CD8-positive, alpha-beta memory T cell (primary cell): ENCODE data around the gene SESN3. TPM values are rescaled to one million over a fixed set of nuclear protein-coding genes. Genes with fewer than 3 reads are reported as not detected.

Experiments
- CTCF ChIA-PET: fragments of 350-600 bp; sonication (Branson Sonifier 250); formaldehyde crosslinking; loops from one replicate; lab custom pipeline; 2021; ENCODE audit warnings: antibody characterized with exemption; lab: Charles Lee
- POLR2A ChIA-PET: fragments of 350-600 bp; sonication (Branson Sonifier 250); formaldehyde crosslinking; loops from one replicate; lab custom pipeline; 2021; ENCODE audit warnings: antibody characterized with exemption; lab: Charles Lee
- DNase-seq, 5 donors: peaks; one replicate each; pipeline versions ENCODE4 v3.0.0 to v3.0.0-alpha.2; 2020 to 2022; ENCODE audit warnings: mixed read lengths in 1 of 5
- H3K27ac ChIP-seq: one replicate; pipeline ENCODE4 v1.7.0; 2013; ENCODE audit warnings: low read depth, mild to moderate bottlenecking, low read length, moderate library complexity
- H3K27me3 ChIP-seq: 2 replicates; pipeline ENCODE4 v1.7.0; 2013; ENCODE audit warnings: low read length, mild to moderate bottlenecking; ENCODE audit not compliant: insufficient read depth, poor library complexity, severe bottlenecking
- H3K36me3 ChIP-seq: 2 replicates; pipeline ENCODE4 v1.7.0; 2013; ENCODE audit warnings: mild to moderate bottlenecking, low read length, moderate library complexity; ENCODE audit not compliant: insufficient read depth
- H3K4me1 ChIP-seq: 2 replicates; pipeline ENCODE4 v1.7.0; 2013; ENCODE audit warnings: mild to moderate bottlenecking, low read length, moderate library complexity; ENCODE audit not compliant: insufficient read depth
- H3K4me3 ChIP-seq: 2 replicates; pipeline ENCODE4 v1.7.0; 2013; ENCODE audit warnings: mild to moderate bottlenecking, low read length
- H3K9me3 ChIP-seq: 2 replicates; pipeline ENCODE4 v1.7.0; 2013; ENCODE audit warnings: mild to moderate bottlenecking, low read length
- H3K27ac Mint-ChIP-seq, 8 donors: one replicate each; pipeline ENCODE4 v1.8.0; 2020 to 2021; ENCODE audit warnings: mixed read lengths in 8 of 8, mild to moderate bottlenecking in 6 of 8, inconsistent platforms in 3 of 8, moderate library complexity in 3 of 8
- H3K27me3 Mint-ChIP-seq, 2 donors: one replicate each; pipeline ENCODE4 v1.8.0; 2020 to 2021; ENCODE audit warnings: mixed read lengths in 2 of 2, mild to moderate bottlenecking in 1 of 2, moderate library complexity in 1 of 2
- H3K36me3 Mint-ChIP-seq, 3 donors: one replicate each; pipeline ENCODE4 v1.8.0; 2020 to 2021; ENCODE audit warnings: mixed read lengths in 3 of 3, inconsistent platforms in 1 of 3, mild to moderate bottlenecking in 1 of 3
- H3K4me1 Mint-ChIP-seq, 3 donors: one replicate each; pipeline ENCODE4 v1.8.0; 2020 to 2021; ENCODE audit warnings: mixed read lengths in 3 of 3, inconsistent platforms in 1 of 3, mild to moderate bottlenecking in 1 of 3
- H3K4me3 Mint-ChIP-seq, 7 donors: one replicate each; pipeline ENCODE4 v1.8.0; 2020 to 2021; ENCODE audit warnings: mixed read lengths in 7 of 7, mild to moderate bottlenecking in 6 of 7, moderate library complexity in 4 of 7, inconsistent platforms in 2 of 7
- H3K9me3 Mint-ChIP-seq, 5 donors: one replicate each; pipeline ENCODE4 v1.8.0; 2020 to 2022; ENCODE audit warnings: mixed read lengths in 5 of 5, mild to moderate bottlenecking in 3 of 5, moderate library complexity in 2 of 5, inconsistent platforms in 1 of 5
- polyA plus RNA-seq: library from polyadenylated mRNA; unstranded; fragments of 300-500 nt; fragmentation: Illumina TruSeq; gene quantifications from one replicate; pipeline ENCODE4 v1.2.3, GENCODE V29; 2021
- total RNA-seq, 2 experiments: library from RNA; stranded (reverse); gene quantifications; one replicate each; pipeline ENCODE4 v1.2.3, GENCODE V29; 2021

Gene SESN3
- total and polyA plus RNA-seq, 3 experiments from 2014 or later, result 2.1 to 19.7 (median 18.8) TPM

DNA sequence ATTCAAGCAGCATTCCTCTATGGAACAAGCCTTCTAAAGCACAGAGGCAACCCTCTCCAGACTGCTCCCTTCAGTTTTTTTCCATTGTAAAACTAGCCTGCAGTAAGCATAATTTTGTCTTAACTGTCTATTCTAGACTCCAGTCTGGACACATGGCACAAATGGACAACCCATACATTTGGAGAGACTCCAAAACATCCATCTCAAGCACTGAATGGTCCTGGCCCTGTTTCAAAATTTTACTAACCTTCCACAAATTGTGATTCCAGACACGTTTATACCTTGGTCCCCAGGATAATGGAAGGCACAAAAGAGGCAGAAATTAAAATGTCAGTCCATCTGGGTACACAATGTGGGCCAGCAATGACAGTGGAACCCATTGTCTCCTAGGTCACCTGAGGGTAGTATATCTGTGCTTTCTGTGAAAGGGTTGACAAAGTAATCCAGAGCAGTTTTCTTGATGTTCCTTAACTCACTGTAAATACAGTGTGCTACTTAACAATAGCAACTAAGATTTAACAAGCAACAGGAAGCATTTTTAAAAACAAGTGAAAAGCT is 16.2 kb upstream of the SESN3 start:
- Mint-ChIP-seq H3K9me3 (no peaks in the 10 kb centered on the region), H3K36me3 (no peaks in the 10 kb centered on the region), H3K27ac (peak overlapping the region in 1 of 8 donors; percentile 45), H3K4me1 (no peaks in the 10 kb centered on the region), H3K4me3 (no peak overlapping the region), H3K27me3 (peaks cover 1 to 13% of the 10 kb centered on the region in 2 donors)
- Histone ChIP-seq H3K36me3 (no peaks in the 10 kb centered on the region), H3K4me3 (no peak overlapping the region), H3K27me3 (no peaks in the 10 kb centered on the region), H3K4me1 (no peaks in the 10 kb centered on the region), H3K9me3 (no peaks in the 10 kb centered on the region), H3K27ac (no peak overlapping the region)
- DNase-seq, result no peak
- ChIA-PET CTCF (no interaction called here), POLR2A (no interaction called here)

DNA sequence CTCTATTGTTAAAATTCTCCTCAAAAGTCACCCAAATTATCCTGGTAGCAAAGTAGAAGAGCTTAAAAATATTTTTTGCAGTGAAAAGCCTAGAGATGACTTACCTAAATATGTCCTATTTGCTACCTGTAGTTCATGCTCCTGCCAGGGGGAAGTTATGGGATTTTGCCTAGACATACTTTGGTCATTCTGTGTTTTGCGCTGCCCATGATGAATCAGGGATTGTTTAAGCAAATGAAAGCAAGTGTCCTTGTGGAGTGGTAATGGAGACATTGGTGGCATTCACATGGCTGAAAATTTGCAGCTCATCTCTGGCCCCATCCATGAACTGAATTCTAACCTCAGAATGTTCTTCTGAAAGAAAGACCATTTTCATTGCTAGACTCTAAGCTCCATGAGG is 14.6 kb upstream of the SESN3 start:
- Mint-ChIP-seq H3K36me3 (no peaks in the 10 kb centered on the region), H3K27ac (no peak overlapping the region)

DNA sequence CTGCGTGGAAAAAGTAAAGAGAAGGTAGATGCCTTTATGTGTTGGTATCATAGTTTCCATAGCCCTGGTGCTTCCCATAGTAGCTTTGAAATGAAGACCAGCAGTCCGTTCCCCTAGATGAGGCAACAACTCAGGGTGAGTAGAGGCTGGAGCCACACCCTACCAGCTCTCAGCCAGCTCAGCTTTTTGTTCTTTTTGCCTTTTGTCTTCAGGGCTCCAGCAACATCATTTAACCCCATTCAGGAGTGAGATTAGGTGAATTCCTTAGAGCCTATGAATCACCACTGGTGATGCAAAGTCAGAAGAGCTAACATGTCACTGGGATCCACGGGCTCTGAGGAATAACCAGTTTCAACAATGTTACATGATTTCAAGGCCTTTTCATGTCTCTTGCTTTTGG is 14.0 kb upstream of the SESN3 start:
- no peaks in the 10 kb centered on the region for H3K9me3 Mint-ChIP-seq
- CTCF ChIA-PET, result interaction anchor here (4.0 kb wide), 1 partner anchor 13 kb away, joined by 14 read pairs; the partner anchor contains the start of gene SESN3

More for the DNA sequence above, 14.6 kb upstream of the SESN3 start:
- no peaks in the 10 kb centered on the region for H3K36me3 ChIP-seq
- no peaks in the 10 kb centered on the region for H3K27me3 ChIP-seq
- Mint-ChIP-seq H3K4me3 (no peak overlapping the region), H3K9me3 (no peaks in the 10 kb centered on the region), H3K27me3 (peaks cover 1 to 22% of the 10 kb centered on the region in 2 donors), H3K4me1 (no peaks in the 10 kb centered on the region)
- DNase-seq, result no peak
- ChIA-PET CTCF (interaction anchor here (4.0 kb wide), 1 partner anchor 14 kb away, joined by 14 read pairs; the partner anchor contains the start of gene SESN3), POLR2A (interaction anchor here (0.7 to 1.0 kb wide), 2 partner anchors 13 to 16 kb away, joined by 3 read pairs; no protein-coding TSS in a partner anchor)
- H3K4me3 ChIP-seq, result no peak overlapping the region
- H3K27ac ChIP-seq, result no peak overlapping the region
- no peaks in the 10 kb centered on the region for H3K4me1 ChIP-seq
- no peaks in the 10 kb centered on the region for H3K9me3 ChIP-seq

DNA sequence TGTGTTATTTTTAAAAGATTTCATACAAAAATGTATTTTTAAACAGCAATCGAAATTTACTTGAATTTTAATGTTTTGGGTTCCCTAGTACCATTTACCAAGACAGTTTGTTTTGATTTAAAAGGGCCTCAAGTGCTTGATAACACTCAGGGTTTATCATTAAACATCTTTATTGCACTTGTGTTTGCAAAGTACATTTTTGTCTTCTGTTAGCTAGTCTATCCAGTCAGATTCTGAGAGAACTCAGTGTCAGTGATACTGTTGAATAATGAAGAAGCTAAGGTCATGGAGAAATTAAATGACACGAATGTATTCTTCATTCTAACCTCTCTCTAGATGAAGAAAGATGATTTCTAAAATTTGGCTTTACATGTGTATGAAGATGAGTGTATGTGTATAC is 12.7 kb upstream of the SESN3 start:
- peaks cover 1 to 25% of the 10 kb centered on the region in 2 donors for H3K27me3 Mint-ChIP-seq

More for the DNA sequence above, 14.0 kb upstream of the SESN3 start:
- POLR2A ChIA-PET, result no interaction called here
- Mint-ChIP-seq H3K4me3 (no peak overlapping the region), H3K4me1 (no peaks in the 10 kb centered on the region), H3K27ac (no peak overlapping the region), H3K36me3 (no peaks in the 10 kb centered on the region), H3K27me3 (peaks cover 1 to 24% of the 10 kb centered on the region in 2 donors)
- Histone ChIP-seq H3K9me3 (no peaks in the 10 kb centered on the region), H3K4me3 (no peak overlapping the region), H3K4me1 (no peaks in the 10 kb centered on the region), H3K36me3 (no peaks in the 10 kb centered on the region), H3K27me3 (no peaks in the 10 kb centered on the region), H3K27ac (no peak overlapping the region)
- no peak for DNase-seq

DNA sequence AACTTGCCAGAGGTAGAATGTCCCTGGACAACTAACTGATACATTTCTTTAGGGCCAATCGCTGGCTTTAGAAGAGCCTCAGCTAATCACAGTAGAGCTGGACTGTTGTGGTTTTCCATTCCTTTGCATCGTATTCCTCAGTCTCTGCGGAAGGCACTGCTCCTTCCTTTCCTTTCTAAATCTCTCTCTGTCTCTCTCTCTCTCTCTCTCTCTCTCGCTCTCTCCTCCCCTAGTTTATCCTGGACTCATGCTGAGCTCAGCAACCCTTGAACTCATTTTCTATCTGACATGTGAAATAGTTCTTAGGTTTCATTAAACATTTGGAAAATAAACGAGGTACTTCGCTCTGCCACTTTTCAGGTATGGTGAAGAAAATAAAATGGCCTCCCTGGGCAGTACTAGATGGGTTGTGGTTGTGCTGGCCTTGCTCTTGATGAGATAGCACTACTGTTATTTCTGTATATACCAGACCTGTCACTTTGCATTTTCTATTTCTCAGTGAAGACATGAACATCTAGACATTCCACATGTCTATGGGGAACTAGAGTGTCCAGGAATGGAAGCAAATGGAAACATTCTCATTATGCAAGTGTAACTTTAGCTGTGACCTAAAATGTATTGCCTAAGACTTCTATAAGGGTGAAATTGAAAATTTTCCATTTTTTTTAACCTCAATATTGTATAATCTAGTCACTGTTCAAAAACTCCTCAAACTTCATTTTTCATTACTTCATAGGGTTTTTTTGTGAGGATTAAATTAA is 12.0 kb upstream of the SESN3 start:
- H3K27ac ChIP-seq, result no peak overlapping the region
- Mint-ChIP-seq H3K4me3 (no peak overlapping the region), H3K9me3 (no peaks in the 10 kb centered on the region), H3K36me3 (no peaks in the 10 kb centered on the region), H3K27ac (peak overlapping the region in 1 of 8 donors; percentile 29), H3K4me1 (no peaks in the 10 kb centered on the region), H3K27me3 (peaks cover 0 to 23% of the 10 kb centered on the region in 2 donors)
- ChIA-PET CTCF (interaction anchor here (1.0 to 4.0 kb wide), 2 partner anchors 11 to 462 kb away, joined by 3 to 14 read pairs; partner anchors contain the start of gene SESN3), POLR2A (no interaction called here)
- H3K9me3 ChIP-seq, result no peaks in the 10 kb centered on the region
- H3K36me3 ChIP-seq, result no peaks in the 10 kb centered on the region
- H3K27me3 ChIP-seq, result no peaks in the 10 kb centered on the region
- H3K4me1 ChIP-seq, result no peaks in the 10 kb centered on the region
- no peak for DNase-seq
- no peak overlapping the region for H3K4me3 ChIP-seq

More for the DNA sequence above, 12.7 kb upstream of the SESN3 start:
- Mint-ChIP-seq H3K27ac (no peak overlapping the region), H3K9me3 (no peaks in the 10 kb centered on the region), H3K4me3 (no peak overlapping the region), H3K4me1 (no peaks in the 10 kb centered on the region), H3K36me3 (no peaks in the 10 kb centered on the region)
- Histone ChIP-seq H3K4me3 (no peak overlapping the region), H3K4me1 (no peaks in the 10 kb centered on the region), H3K9me3 (no peaks in the 10 kb centered on the region), H3K36me3 (no peaks in the 10 kb centered on the region), H3K27me3 (no peaks in the 10 kb centered on the region), H3K27ac (no peak overlapping the region)
- CTCF ChIA-PET, result interaction anchor here (0.9 to 4.0 kb wide), 3 partner anchors 12 to 461 kb away, joined by 3 to 14 read pairs (median 3); partner anchors contain the start of gene SESN3
- POLR2A ChIA-PET, result no interaction called here
- DNase-seq, result no peak

DNA sequence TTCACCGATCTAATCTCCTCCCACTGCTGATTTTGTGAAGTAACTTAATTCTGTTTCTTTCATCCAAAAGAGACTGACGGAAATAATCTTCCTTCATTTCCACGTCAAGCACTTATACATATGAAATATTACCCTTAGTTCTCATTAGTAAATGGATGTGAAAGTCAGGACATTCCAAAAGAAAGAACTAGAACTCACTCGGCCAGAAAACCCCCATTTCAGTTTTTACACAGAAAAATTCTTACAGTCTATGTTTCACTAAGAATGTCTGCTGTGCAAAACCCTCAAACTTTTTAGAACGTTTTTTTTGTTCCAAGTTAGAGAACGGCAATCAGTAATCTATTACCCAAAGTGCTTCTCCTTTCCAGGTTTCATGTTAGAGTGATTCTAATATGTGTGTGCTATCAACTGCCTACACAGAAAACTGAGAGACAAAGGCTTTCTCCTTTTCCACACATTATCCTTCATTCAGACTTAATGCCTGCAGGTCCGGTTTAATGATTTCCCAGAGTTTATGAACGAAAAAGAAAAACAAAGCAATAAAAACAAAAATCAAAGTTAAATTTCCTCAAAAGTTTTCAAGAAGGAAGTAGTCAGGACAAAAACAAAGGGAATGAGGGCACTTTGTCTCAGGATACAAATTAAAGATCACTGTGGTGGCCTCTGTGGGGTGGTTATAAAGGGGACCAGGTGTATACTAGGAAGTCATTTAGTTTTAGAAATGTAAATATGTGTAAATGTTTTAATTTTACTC is 11.3 kb upstream of the SESN3 start:
- ChIA-PET POLR2A (no interaction called here), CTCF (interaction anchor here (1.1 to 4.0 kb wide), 2 partner anchors 9 to 11 kb away, joined by 3 to 14 read pairs; partner anchors contain the start of gene SESN3)
- Mint-ChIP-seq H3K4me3 (no peak overlapping the region), H3K36me3 (no peaks in the 10 kb centered on the region), H3K27ac (no peak overlapping the region), H3K9me3 (no peaks in the 10 kb centered on the region), H3K4me1 (no peaks in the 10 kb centered on the region), H3K27me3 (peaks cover 0 to 23% of the 10 kb centered on the region in 2 donors)
- H3K27me3 ChIP-seq, result no peaks in the 10 kb centered on the region
- no peak for DNase-seq
- H3K9me3 ChIP-seq, result no peaks in the 10 kb centered on the region
- H3K4me1 ChIP-seq, result no peaks in the 10 kb centered on the region
- H3K27ac ChIP-seq, result no peak overlapping the region
- H3K4me3 ChIP-seq, result no peak overlapping the region
- no peaks in the 10 kb centered on the region for H3K36me3 ChIP-seq

DNA sequence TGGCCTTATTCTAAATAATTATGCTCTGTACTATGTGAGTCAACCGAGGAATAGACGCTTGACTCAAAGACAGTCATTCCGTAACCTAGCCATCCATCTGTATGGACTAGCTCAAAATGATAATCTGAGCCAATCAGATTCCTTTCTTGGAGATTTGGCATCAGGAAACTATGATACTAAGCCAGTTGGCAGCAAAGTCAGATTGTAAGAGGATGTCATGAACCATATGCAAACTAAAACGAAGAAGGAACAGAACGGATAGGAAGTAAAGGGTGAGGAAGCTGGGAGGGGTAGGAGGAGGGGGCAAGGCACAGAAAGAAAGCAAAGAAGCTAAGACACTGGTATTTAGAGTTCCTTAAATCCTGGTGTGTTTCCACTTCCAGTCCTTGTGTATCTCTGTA is 10.7 kb upstream of the SESN3 start:
- no peaks in the 10 kb centered on the region for H3K9me3 Mint-ChIP-seq
- Histone ChIP-seq H3K9me3 (no peaks in the 10 kb centered on the region), H3K4me1 (no peaks in the 10 kb centered on the region), H3K4me3 (no peak overlapping the region), H3K27ac (no peak overlapping the region), H3K27me3 (no peaks in the 10 kb centered on the region), H3K36me3 (no peaks in the 10 kb centered on the region)
- no peak overlapping the region for H3K4me3 Mint-ChIP-seq
- H3K27ac Mint-ChIP-seq, result no peak overlapping the region
- DNase-seq, result no peak
- ChIA-PET CTCF (interaction anchor here (1.1 kb wide), 1 partner anchor 10 kb away, joined by 3 read pairs; no protein-coding TSS in a partner anchor), POLR2A (no interaction called here)
- H3K4me1 Mint-ChIP-seq, result no peaks in the 10 kb centered on the region
- H3K36me3 Mint-ChIP-seq, result no peaks in the 10 kb centered on the region
- H3K27me3 Mint-ChIP-seq, result peaks cover 0 to 23% of the 10 kb centered on the region in 2 donors
